Measurements from ENCODE around the gene EEA1.

EEA1 gene

GRCh38 chr12:92735131-92735721 lies 193.9 kb downstream of the EEA1 start:
- no peak overlapping the region for H3K4me3 ChIP-seq (ENCODE audit: low read depth, low read length)
- H3K4me1 ChIP-seq (ENCODE audit: control insufficient read depth, insufficient read depth, low read length): peaks cover 4% of the 10 kb centered on the region; the same call in 1 of the 2 replicates
- CTCF ChIA-PET: interaction anchor here (1.2 kb wide), 1 partner anchor 18 kb away, joined by 3 read pairs; no protein-coding TSS in a partner anchor
- H3K36me3 ChIP-seq (ENCODE audit: control insufficient read depth in 2 of 2, insufficient read depth in 1 of 2, low read length in 2 of 2): no peaks in the 10 kb centered on the region
- POLR2A ChIA-PET: no interaction called here
- 0 out of 2 replicates have a peak overlapping the region, but pooled peaks have one; percentile 25 for H3K27ac ChIP-seq (ENCODE audit: extremely low read depth, low read depth, low read length)
- no peaks in the 10 kb centered on the region for H3K9me3 ChIP-seq (ENCODE audit: control insufficient read depth, insufficient read depth, low read depth, low read length)
- TF ChIP-seq ZNF704 (tag by site-specific recombination; IDR thresholded peaks at IDR 0.05): no peak
- TF ChIP-seq ZNF341 (tag by site-specific recombination; IDR thresholded peaks at IDR 0.05; ENCODE audit: low read depth): no peak
- TF ChIP-seq ZNF621 (tag by site-specific recombination; IDR thresholded peaks at IDR 0.05): no peak
- no peak for TF ChIP-seq ZNF26 (tag by site-specific recombination; IDR thresholded peaks at IDR 0.05)
- TF ChIP-seq ZNF366 (tag by site-specific recombination; conservative IDR thresholded peaks at IDR 0.05): peak; percentile 59; the same call in 1 of the 2 replicates
- no peak for TF ChIP-seq ZFP3 (tag by site-specific recombination; IDR thresholded peaks at IDR 0.05; ENCODE audit: low read depth)
- no peak for TF ChIP-seq ZNF518A (tag by site-specific recombination; conservative IDR thresholded peaks at IDR 0.05; ENCODE audit: low read depth)
- no peak for TF ChIP-seq BCL6B (tag by site-specific recombination; IDR thresholded peaks at IDR 0.05)
- no peak for TF ChIP-seq ZBTB11 (tag by site-specific recombination; conservative IDR thresholded peaks at IDR 0.05; ENCODE audit: low read depth)
- no peak for TF ChIP-seq BCL11A (tag by site-specific recombination; IDR thresholded peaks at IDR 0.05; ENCODE audit: low read depth)
- TF ChIP-seq ZNF777 (tag by site-specific recombination; IDR thresholded peaks at IDR 0.05; ENCODE audit: borderline replicate concordance): no peak
- no peak for TF ChIP-seq ZBTB6 (tag by site-specific recombination; IDR thresholded peaks at IDR 0.05)
- TF ChIP-seq PRDM6 (tag by site-specific recombination; IDR thresholded peaks at IDR 0.05): peak; percentile 89
- TF ChIP-seq SALL2 (tag by site-specific recombination; IDR thresholded peaks at IDR 0.05; ENCODE audit: borderline replicate concordance): no peak
- no peak for TF ChIP-seq ZNF248 (tag by site-specific recombination; IDR thresholded peaks at IDR 0.05)
- no peak for TF ChIP-seq PRDM4 (tag by site-specific recombination; IDR thresholded peaks at IDR 0.05)
- no peak for TF ChIP-seq GLI2 (tag by site-specific recombination; IDR thresholded peaks at IDR 0.05; ENCODE audit: borderline replicate concordance, low read depth)

Data from HEK293 (cell line).